ENCODE data around the gene NR2F2. TPM values are rescaled to one million over a fixed set of nuclear protein-coding genes. Genes with fewer than 3 reads are reported as not detected.

NR2F2 gene
- total RNA-seq, 6 experiments from 2014 or later = 11.6 to 30.0 (median 20.7) TPM

DNA sequence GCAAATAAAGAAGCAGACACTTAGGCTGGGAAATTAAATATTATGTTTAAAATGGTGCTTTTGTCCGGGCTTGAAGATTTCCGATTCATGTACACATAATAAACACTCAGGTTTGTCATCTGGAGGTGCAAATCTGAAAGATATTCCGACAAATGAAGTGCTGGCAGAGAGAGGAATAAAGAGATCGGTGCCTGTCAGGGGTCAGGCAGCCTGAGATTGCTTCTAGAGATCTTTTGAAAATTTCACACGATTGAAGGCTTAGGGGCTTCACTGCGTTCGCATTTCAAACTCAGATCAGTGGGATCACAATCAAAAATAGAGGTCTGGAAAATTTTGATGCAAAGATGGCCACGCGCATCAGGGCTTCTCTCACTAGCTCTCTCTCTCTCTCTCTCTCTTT is 33.2 kb downstream of the NR2F2 start:
- H3K9me3 ChIP-seq = no peaks in the 10 kb centered on the region
- peaks cover 0 to 16% of the 10 kb centered on the region in 2 donors for H3K27me3 ChIP-seq
- 63% methylated on average over 9 of the region's 9 CpGs for WGBS (ENCODE audit: insufficient coverage, low coverage, low lambda C conversion rate, missing lambda C conversion rate)
- intact Hi-C loops (cut with DNase I) = no loop called here
- H3K27ac ChIP-seq = no peak overlapping the region
- no peak for ATAC-seq
- no peak overlapping the region for H3K4me3 ChIP-seq
- DNase-seq = no peak
- no peaks in the 10 kb centered on the region for H3K36me3 ChIP-seq
- peaks cover 0 to 19% (median 0%) of the 10 kb centered on the region in 4 donors for H3K4me1 ChIP-seq
- TF ChIP-seq, protein P1, sequence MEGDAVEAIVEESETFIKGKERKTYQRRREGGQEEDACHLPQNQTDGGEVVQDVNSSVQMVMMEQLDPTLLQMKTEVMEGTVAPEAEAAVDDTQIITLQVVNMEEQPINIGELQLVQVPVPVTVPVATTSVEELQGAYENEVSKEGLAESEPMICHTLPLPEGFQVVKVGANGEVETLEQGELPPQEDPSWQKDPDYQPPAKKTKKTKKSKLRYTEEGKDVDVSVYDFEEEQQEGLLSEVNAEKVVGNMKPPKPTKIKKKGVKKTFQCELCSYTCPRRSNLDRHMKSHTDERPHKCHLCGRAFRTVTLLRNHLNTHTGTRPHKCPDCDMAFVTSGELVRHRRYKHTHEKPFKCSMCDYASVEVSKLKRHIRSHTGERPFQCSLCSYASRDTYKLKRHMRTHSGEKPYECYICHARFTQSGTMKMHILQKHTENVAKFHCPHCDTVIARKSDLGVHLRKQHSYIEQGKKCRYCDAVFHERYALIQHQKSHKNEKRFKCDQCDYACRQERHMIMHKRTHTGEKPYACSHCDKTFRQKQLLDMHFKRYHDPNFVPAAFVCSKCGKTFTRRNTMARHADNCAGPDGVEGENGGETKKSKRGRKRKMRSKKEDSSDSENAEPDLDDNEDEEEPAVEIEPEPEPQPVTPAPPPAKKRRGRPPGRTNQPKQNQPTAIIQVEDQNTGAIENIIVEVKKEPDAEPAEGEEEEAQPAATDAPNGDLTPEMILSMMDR (IDR thresholded peaks at IDR 0.05) = no peak
- no peak for TF ChIP-seq POLR2A (IDR thresholded peaks at IDR 0.05)

DNA sequence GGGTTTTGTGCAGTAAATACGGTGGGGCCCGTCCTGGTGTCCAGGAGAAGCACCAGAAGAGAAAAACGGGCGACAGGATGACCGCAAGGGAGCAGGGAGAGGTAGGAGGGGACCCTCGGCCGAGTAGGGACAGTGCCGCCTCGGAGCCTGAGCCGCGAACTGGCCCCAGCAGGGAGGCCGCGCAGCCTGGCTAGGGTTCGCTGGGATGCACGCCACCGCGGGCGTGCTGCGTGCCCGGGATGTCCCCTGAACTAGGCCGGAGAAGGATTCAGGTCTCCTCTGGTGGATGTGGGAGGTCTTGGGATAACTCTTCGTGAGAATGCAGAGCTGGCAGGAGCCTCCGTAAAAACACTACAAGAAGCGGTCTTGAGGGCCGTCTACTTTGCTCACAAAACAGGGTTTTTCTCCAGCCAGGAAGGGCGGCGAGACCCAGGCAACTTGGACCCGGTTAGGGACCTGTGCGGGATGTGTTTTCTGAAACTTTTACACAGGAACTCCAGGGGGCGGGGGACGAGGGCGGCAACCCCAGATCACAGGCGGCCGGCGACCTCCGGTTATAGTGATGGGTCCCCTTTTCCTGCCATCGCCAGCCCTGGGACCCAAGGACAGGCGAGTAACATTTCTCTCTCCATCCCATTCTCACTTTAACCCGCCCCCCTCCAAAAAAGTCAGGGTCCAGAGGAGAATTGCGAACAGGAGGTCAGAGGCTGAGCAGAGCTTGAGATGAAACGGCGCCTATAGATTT is 35.5 kb downstream of the NR2F2 start:
- H3K27me3 ChIP-seq = peaks cover 0 to 16% of the 10 kb centered on the region in 2 donors
- H3K9me3 ChIP-seq = no peaks in the 10 kb centered on the region
- DNase-seq = no peak
- no peak for ATAC-seq
- H3K36me3 ChIP-seq = no peaks in the 10 kb centered on the region
- intact Hi-C loops (cut with DNase I) = no loop called here
- H3K27ac ChIP-seq = no peak overlapping the region
- no peak for TF ChIP-seq POLR2A (IDR thresholded peaks at IDR 0.05)
- TF ChIP-seq, protein P1 (IDR thresholded peaks at IDR 0.05) = no peak
- peaks cover 0 to 8% (median 0%) of the 10 kb centered on the region in 4 donors for H3K4me1 ChIP-seq
- no peak overlapping the region for H3K4me3 ChIP-seq
- WGBS (ENCODE audit: insufficient coverage, low coverage, low lambda C conversion rate, missing lambda C conversion rate) = 21% methylated on average over 24 of the region's 42 CpGs

DNA sequence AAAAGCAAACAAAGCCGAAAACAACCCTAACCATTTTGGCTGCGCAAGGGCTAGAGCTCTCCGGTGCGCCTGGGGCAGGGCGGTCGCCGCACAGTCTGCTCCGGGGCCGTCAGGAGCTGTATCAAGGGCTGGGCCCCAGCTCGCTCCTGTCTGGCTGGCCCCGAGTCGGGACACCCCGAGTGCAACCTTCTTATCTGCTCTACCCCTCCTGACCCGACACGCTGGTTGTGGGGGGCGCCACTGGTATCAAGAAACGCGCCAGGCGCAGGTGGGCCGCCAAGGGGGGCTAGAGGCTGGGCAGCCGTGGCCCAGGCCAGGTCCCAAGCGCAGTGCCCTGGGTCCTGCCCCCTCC is 36.0 kb downstream of the NR2F2 start:
- H3K27ac ChIP-seq = no peak overlapping the region
- H3K36me3 ChIP-seq = no peaks in the 10 kb centered on the region
- TF ChIP-seq, protein P1 (IDR thresholded peaks at IDR 0.05) = no peak
- no peak for TF ChIP-seq POLR2A (IDR thresholded peaks at IDR 0.05)
- intact Hi-C loops (cut with DNase I) = no loop called here
- no peak for DNase-seq
- WGBS (ENCODE audit: insufficient coverage, low coverage, low lambda C conversion rate, missing lambda C conversion rate) = 41% methylated on average over 7 of the region's 22 CpGs
- ATAC-seq = no peak
- no peak overlapping the region for H3K4me3 ChIP-seq
- no peaks in the 10 kb centered on the region for H3K9me3 ChIP-seq
- H3K27me3 ChIP-seq = peaks cover 0 to 16% of the 10 kb centered on the region in 2 donors
- H3K4me1 ChIP-seq = peaks cover 0 to 8% (median 0%) of the 10 kb centered on the region in 4 donors

DNA sequence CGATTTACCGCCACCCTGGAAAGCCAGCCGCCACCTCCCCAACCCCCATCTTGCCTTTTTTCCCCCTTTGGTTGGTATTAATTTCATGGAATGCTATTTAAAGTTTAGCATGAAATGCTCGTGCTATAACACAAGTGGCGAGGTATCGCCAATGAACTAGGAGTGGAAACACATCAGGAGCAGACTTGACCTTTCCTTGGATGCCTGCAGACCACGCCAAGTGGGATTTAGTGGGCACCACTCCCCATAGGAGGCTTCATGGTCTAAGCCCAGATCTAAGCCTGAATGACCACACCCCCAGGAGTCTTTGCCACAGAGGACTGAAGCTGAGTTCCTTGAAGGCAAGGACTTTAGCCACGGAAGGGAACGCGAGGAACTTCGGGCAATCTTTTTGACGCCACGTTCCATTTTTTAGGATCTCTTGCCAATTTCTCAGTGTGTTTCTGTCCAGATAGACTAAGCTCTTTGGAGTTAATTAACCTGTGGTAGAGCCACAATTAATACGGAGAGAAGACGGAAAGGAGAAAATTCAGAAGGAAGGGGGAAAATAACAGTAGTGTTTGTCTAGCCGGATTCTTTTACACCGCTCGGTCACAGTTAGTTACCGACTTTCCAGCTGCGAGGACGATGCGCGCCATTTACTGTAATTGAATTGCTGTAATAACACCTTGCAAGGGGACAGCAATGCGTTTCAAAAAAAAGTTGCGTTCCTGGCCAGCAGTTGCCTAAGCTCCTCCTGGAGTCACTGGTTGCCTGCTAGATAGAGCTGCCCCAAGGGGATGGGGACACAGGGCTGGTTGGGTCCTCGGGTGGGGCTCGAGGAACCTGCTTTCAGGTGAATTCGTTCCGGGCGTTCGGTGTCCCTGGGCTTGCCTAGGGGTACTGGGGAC is 37.1 kb downstream of the NR2F2 start:
- TF ChIP-seq, protein P1 (IDR thresholded peaks at IDR 0.05) = no peak
- TF ChIP-seq POLR2A (IDR thresholded peaks at IDR 0.05) = no peak
- intact Hi-C loops (cut with DNase I) = no loop called here
- Histone ChIP-seq H3K27me3 (peaks cover 0 to 16% of the 10 kb centered on the region in 2 donors), H3K27ac (no peak overlapping the region), H3K9me3 (no peaks in the 10 kb centered on the region), H3K4me3 (peak overlapping the region in 2 of 3 donors; percentile 4 to 21), H3K36me3 (no peaks in the 10 kb centered on the region), H3K4me1 (peaks cover 0 to 8% (median 0%) of the 10 kb centered on the region in 4 donors)
- ATAC-seq = peak in 2 of 4 donors; percentile 35 to 47
- 19% methylated on average over 30 of the region's 31 CpGs for WGBS (ENCODE audit: insufficient coverage, low coverage, low lambda C conversion rate, missing lambda C conversion rate)
- DNase-seq = no peak

Measured in right lobe of liver (tissue), 6 donors.